Stimulated activated naive CD4-positive, alpha-beta T cell treated with Interleukin-2 at 50 U/mL for 16 hours (primary cell): Measurements from ENCODE around the gene ACAA2.

Experiments
- DNase-seq: peaks from one replicate; lab custom pipeline; 2025; lab: John Stamatoyannopoulos, UW

Gene ACAA2, protein sequence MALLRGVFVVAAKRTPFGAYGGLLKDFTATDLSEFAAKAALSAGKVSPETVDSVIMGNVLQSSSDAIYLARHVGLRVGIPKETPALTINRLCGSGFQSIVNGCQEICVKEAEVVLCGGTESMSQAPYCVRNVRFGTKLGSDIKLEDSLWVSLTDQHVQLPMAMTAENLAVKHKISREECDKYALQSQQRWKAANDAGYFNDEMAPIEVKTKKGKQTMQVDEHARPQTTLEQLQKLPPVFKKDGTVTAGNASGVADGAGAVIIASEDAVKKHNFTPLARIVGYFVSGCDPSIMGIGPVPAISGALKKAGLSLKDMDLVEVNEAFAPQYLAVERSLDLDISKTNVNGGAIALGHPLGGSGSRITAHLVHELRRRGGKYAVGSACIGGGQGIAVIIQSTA

GRCh38 chr18:49813319-49814146 is at the start of gene ACAA2:
Gene ACAA2, minus strand, starts transcription at chr18:49813533. Its CDS starts 49 bp downstream, at chr18:49813484.
- DNase-seq: peak; percentile 81

GRCh38 chr18:49862656-49863385 is 49.5 kb upstream of the ACAA2 start:
- DNase-seq: no peak

GRCh38 chr18:49861659-49862058 is 48.3 kb upstream of the ACAA2 start:
- no peak for DNase-seq

- DNase-seq: no peak
These were observed 46.4 kb upstream of the ACAA2 start for GRCh38 chr18:49859725-49860124.

GRCh38 chr18:49859021-49859359 is 45.7 kb upstream of the ACAA2 start:
- no peak for DNase-seq

DNA sequence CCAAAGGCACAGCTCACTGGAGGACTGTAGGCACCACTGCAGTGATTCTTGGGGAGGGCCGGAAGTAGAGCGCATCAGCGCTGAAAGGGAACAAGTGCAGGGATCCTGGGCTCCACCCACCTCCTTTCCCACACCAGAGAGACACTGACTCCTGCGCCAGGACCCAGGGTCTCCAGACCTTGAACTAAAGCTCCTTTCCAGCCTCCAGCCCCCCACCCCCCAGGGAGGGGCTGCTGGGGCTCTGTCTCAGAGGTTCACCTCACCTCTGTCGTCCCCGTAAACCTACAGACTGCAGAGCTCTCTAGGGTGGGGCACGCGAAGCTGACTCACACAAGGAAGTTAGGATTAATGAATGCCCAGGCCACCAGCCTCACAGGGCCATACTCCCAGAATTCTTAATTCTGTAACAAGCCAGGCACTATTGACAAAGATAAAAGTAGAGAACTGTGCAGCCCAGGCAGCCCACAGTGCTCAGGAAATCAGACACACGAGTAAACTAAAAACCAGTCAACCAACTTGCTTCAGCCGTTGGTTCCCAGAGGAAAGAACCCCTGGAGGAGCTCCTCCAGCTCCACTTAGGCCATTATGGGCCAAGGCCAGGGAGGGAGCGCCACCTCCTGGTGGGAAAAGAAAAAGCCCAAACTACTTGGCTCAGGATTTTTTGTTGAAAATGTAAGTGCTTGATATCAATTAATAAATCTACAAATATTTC is 45.1 kb upstream of the ACAA2 start:
- peak; percentile 24 for DNase-seq

DNA sequence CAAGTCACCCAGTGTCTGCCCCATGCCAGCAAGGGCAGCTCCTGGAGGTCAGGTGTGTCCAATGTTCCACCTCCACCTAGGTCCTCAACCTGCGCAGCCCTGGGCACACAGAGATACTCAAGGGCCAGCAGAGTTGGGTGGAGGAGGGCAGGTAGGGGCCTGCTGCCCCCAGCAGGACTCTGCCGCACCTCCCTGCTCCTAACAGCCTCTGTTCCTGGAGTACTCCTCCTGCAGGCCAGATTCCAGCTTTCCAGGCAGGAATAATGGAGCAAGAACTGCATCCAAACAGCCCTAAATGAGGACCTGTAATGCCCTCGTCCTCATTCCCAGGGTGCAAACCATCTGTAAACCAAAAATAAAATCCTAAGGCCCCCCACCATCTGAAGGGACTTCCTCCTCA is 44.4 kb upstream of the ACAA2 start:
- DNase-seq: no peak

- DNase-seq: no peak
These were observed 43.2 kb upstream of the ACAA2 start for GRCh38 chr18:49856496-49856895.

DNA sequence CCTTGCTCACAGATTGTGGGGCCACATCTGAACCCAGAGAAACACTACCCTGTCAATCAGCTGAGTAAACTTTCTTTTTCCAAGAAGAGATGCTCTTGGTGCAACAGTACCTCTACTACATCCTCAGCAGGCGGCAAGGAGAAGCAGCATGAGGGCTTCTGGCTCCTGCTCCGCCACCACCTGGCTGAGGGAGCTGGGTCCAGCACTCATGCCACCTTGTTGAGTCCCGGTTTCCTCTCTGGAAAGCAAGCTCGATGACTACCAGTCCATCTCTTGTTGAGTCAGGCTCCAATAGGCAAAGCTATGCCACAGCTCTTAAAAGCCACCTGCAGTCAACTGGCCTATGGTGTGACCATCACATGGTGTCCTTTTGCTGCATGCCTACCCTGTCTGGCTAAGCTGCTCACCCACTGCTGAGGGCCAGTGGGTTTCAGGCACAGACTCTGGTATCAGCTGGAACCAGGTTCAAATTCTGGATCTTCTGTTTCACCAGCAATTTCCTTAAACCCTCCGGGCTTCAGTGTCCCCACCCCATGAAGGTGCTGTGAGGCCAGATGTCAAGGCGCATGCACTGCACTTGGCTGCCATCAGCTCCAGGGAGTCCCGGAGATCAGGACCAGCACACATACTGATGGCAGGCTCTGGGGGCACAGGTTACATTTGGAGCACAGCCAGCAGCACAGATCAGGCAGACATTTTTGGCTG is 42.5 kb upstream of the ACAA2 start:
- no peak for DNase-seq

- DNase-seq: no peak
These were observed 41.3 kb upstream of the ACAA2 start for GRCh38 chr18:49854681-49855080.

DNA sequence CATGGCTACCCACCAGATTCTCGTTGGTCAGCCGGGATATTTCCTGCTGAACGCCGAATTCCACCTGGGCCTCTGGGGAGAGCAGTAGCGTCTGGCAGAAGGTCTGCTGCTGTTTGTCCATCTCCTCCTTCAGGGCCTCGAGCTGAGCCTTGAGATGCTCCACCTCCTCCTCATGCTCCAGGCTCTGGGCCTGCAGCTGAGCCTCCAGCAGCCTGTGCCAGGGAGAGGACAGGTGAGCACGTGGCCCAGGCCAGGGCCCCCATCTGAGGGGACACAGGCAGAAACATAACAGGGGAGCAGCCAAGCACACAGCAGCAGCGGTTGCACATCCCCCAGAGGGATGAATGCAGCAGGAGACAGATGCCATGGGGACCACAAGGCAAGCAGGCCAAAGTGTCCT is 40.1 kb upstream of the ACAA2 start:
- DNase-seq: no peak

- DNase-seq: no peak
These were observed 39.7 kb upstream of the ACAA2 start for GRCh38 chr18:49853011-49853410.

GRCh38 chr18:49851624-49852023 is 38.3 kb upstream of the ACAA2 start:
- DNase-seq: no peak

DNA sequence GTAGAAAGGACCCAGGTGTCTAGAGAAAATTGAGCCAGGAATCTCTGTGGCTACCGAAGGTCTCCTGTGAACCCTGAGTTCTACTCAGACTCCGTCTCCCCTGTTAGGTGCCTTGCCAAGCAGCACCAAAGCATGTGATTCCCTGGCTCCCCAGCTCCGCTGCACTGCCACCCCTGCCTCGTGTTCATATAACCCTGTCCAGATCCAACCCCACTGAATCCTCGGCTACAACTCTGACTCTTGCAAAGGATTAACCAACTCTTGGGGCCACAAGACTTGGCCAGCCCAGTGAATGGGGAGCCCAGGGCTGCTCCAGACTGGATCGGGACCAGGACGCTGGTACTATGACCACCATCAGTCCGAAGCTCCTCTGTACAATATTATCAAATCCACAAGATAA is 37.3 kb upstream of the ACAA2 start:
- DNase-seq: no peak

DNA sequence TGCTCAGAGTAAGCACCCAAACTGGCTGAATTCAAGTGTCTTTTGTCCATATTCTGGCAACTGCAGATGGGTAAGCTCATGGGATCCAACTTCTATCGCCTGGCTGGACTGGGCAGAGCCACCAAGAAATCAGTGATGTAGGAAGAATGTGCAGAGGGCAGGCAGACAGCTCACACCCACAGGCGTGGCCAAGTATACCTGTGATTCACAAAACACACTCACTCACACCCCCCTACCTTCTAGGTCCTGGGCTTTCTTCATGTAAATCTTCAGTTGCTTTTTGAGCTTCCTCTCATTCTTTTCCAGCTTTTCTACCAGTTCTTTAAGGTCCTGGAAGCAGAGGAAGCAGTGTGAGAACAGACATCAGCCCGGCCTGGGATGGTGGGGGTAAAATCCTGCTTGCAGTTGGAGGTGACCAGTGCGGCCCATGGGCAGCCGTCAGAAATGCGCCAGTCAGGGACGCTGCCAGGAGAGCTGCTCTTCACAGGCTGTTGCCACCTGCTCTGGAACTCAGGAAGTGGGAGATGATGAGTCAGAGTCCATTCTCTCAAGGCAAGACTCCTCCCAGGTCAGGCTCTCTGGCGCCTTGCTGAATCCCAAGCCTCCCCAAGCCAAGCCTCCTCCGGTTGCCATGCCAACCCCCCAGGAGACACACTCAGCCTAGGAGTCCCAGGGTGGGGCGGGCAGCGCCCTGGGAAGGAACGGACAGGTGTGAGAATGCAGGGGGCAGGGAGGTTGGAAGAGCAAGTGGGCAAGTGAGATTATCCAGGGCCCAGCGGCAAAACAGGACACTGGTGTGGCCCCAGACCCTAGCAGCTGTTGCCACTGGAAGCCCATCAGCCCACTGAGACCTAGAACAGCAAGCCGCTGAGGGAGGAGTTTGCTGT is 36.2 kb upstream of the ACAA2 start:
- no peak for DNase-seq

GRCh38 chr18:49848115-49848514 is 34.8 kb upstream of the ACAA2 start:
- no peak for DNase-seq

GRCh38 chr18:49847524-49847923 is 34.2 kb upstream of the ACAA2 start:
- DNase-seq: no peak

DNA sequence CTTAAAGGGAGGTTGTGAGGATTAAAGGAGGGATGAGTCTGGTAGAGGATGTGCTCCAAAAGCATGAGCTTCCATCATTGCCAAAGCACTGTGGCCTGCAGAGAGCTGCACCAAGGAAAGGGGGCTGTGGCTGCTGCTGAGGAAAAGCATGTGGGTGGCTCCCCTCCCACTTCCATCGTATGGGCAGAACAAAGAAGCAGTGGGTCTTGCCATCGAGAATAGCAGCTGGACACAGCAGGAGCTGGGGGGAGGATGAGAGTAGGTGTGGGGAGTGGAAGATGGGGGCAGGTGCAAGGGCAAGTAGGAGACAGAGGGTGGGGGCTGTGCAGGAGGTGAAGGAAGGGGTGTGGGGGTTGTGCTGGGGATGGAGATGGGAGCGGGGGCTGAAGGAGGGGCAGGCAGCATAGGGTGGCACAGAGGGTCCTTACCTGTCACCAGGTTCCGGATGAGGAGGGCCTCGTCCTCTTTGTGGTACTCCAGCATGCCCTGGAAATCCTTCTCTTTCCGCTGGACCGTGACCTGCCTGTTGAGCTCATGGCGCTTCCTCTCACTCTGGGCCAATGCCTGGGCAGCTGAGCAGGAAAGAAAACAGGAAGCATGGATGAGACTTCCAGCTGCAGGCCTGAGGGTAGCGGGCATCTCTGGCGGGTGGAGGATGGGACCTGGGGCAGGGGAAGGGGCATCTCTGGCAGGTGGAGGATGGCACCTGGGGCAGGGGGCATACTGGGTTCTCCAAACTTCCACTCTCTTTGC is 33.6 kb upstream of the ACAA2 start:
- no peak for DNase-seq

GRCh38 chr18:49846361-49846662 is 33.0 kb upstream of the ACAA2 start:
- no peak for DNase-seq
